ENCODE data around the gene MS4A13.
"Not testable (repeated sequence)": the region's sequence is repeated elsewhere in the genome, so short reads cannot be mapped to it uniquely, and the experiment has no call there.

Gene MS4A13

GRCh38 chr11:60511393-60511792, 3.8 kb upstream of the MS4A13 start:
- no peak for TF ChIP-seq CTCF (conservative IDR thresholded peaks at IDR 0.05)
- no peak overlapping the region for H3K27ac ChIP-seq

GRCh38 chr11:60512651-60513225, 2.5 kb upstream of the MS4A13 start:
- no peak overlapping the region for H3K27ac ChIP-seq
- no peak for TF ChIP-seq CTCF (conservative IDR thresholded peaks at IDR 0.05)

- TF ChIP-seq CTCF (conservative IDR thresholded peaks at IDR 0.05), result no peak
- H3K27ac ChIP-seq, result no peak overlapping the region
These were observed 1.4 kb upstream of the MS4A13 start for GRCh38 chr11:60513496-60514460.

- TF ChIP-seq CTCF (conservative IDR thresholded peaks at IDR 0.05), result no peak
- no peak overlapping the region for H3K27ac ChIP-seq
These were observed 13.3 kb downstream of the MS4A13 start for GRCh38 chr11:60528465-60528864.

GRCh38 chr11:60528934-60529333, 13.7 kb downstream of the MS4A13 start:
- no peak for TF ChIP-seq CTCF (conservative IDR thresholded peaks at IDR 0.05)
- H3K27ac ChIP-seq, result no peak overlapping the region

GRCh38 chr11:60530454-60531100, 15.4 kb downstream of the MS4A13 start:
- H3K27ac ChIP-seq, result no peak overlapping the region
- TF ChIP-seq CTCF (conservative IDR thresholded peaks at IDR 0.05), result no peak

- H3K27ac ChIP-seq, result not testable (repeated sequence)
These were observed 17.2 kb downstream of the MS4A13 start for GRCh38 chr11:60532383-60532782.

- not testable (repeated sequence) for H3K27ac ChIP-seq
These were observed 23.4 kb downstream of the MS4A13 start for GRCh38 chr11:60538627-60539026.

All from VCaP (cell line).